Large intestine (tissue), 12 donors: ENCODE measurements around the gene CNOT9. TPM values are rescaled to one million over a fixed set of nuclear protein-coding genes. Genes with fewer than 3 reads are reported as not detected.
"Not testable (repeated sequence)": the region's sequence is repeated elsewhere in the genome, so short reads cannot be mapped to it uniquely, and the experiment has no call there.

Experiments used
- DNase-seq, 2 donors: peaks; one replicate each; pipeline versions ENCODE4 v3.0.0 to v3.0.0-alpha.2; 2013
- H3K27ac ChIP-seq: one replicate; pipeline ENCODE4 v1.5.1; 2013; ENCODE audit warnings: low read length
- H3K27me3 ChIP-seq: 2 replicates; pipeline ENCODE4 v1.6.1; 2013; ENCODE audit warnings: low read length; ENCODE audit not compliant: control insufficient read depth, insufficient read depth
- H3K36me3 ChIP-seq: 2 replicates; pipeline ENCODE4 v1.6.1; 2013; ENCODE audit warnings: low read length; ENCODE audit not compliant: control insufficient read depth, insufficient read depth
- H3K4me1 ChIP-seq: one replicate; pipeline ENCODE4 v1.6.1; 2013; ENCODE audit warnings: low read length; ENCODE audit not compliant: control insufficient read depth, insufficient read depth
- H3K4me3 ChIP-seq: one replicate; pipeline ENCODE4 v1.5.1; 2013; ENCODE audit warnings: low read length
- H3K9me3 ChIP-seq: one replicate; pipeline ENCODE4 v1.6.1; 2013; ENCODE audit warnings: mild to moderate bottlenecking, low read depth, low read length, moderate library complexity; ENCODE audit not compliant: control insufficient read depth
- WGBS: methylation state at CpG from one replicate; pipeline ENCODE4 v1.1.5; 2013; ENCODE audit warnings: low lambda C conversion rate; ENCODE audit not compliant: insufficient coverage; 5-methylcytosine and 5-hydroxymethylcytosine counted together
- long read RNA-seq, 11 donors: transcript quantifications; one replicate each; lab custom pipeline, GENCODE V29; 2026
- polyA plus RNA-seq: library from polyadenylated mRNA; unstranded; fragments of 120-200 nt; gene quantifications from one replicate; pipeline ENCODE4 v1.2.1, GENCODE V29; 2013

CNOT9 gene, protein sequence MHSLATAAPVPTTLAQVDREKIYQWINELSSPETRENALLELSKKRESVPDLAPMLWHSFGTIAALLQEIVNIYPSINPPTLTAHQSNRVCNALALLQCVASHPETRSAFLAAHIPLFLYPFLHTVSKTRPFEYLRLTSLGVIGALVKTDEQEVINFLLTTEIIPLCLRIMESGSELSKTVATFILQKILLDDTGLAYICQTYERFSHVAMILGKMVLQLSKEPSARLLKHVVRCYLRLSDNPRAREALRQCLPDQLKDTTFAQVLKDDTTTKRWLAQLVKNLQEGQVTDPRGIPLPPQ
- polyA plus RNA-seq: 37.8 TPM
- long read RNA-seq, donor 1, full-length matches to known transcripts: 4 of 4 reads
- long read RNA-seq, donor 1, partial matches to known transcripts: 0 of 4 reads
- long read RNA-seq, donor 1, other reads (novel, unspliced or antisense): 0 of 4 reads
- long read RNA-seq, donor 2, full-length matches to known transcripts: 5 of 17 reads
- long read RNA-seq, donor 2, partial matches to known transcripts: 12 of 17 reads
- long read RNA-seq, donor 2, other reads (novel, unspliced or antisense): 0 of 17 reads
- long read RNA-seq, donor 3: 0 reads
- long read RNA-seq, donor 4: 0 reads
- long read RNA-seq, donor 5, full-length matches to known transcripts: 3 of 3 reads
- long read RNA-seq, donor 5, partial matches to known transcripts: 0 of 3 reads
- long read RNA-seq, donor 5, other reads (novel, unspliced or antisense): 0 of 3 reads
- long read RNA-seq, donor 6, full-length matches to known transcripts: 13 of 13 reads
- long read RNA-seq, donor 6, partial matches to known transcripts: 0 of 13 reads
- long read RNA-seq, donor 6, other reads (novel, unspliced or antisense): 0 of 13 reads
- long read RNA-seq, donor 7, full-length matches to known transcripts: 2 of 10 reads
- long read RNA-seq, donor 7, partial matches to known transcripts: 8 of 10 reads
- long read RNA-seq, donor 7, other reads (novel, unspliced or antisense): 0 of 10 reads
- long read RNA-seq, donor 8, full-length matches to known transcripts: 3 of 20 reads
- long read RNA-seq, donor 8, partial matches to known transcripts: 17 of 20 reads
- long read RNA-seq, donor 8, other reads (novel, unspliced or antisense): 0 of 20 reads
- long read RNA-seq, donor 9, full-length matches to known transcripts: 8 of 16 reads
- long read RNA-seq, donor 9, partial matches to known transcripts: 8 of 16 reads
- long read RNA-seq, donor 9, other reads (novel, unspliced or antisense): 0 of 16 reads
- long read RNA-seq, donor 10, full-length matches to known transcripts: 3 of 15 reads
- long read RNA-seq, donor 10, partial matches to known transcripts: 12 of 15 reads
- long read RNA-seq, donor 10, other reads (novel, unspliced or antisense): 0 of 15 reads
- long read RNA-seq, donor 11, full-length matches to known transcripts: 5 of 10 reads
- long read RNA-seq, donor 11, partial matches to known transcripts: 5 of 10 reads
- long read RNA-seq, donor 11, other reads (novel, unspliced or antisense): 0 of 10 reads

DNA sequence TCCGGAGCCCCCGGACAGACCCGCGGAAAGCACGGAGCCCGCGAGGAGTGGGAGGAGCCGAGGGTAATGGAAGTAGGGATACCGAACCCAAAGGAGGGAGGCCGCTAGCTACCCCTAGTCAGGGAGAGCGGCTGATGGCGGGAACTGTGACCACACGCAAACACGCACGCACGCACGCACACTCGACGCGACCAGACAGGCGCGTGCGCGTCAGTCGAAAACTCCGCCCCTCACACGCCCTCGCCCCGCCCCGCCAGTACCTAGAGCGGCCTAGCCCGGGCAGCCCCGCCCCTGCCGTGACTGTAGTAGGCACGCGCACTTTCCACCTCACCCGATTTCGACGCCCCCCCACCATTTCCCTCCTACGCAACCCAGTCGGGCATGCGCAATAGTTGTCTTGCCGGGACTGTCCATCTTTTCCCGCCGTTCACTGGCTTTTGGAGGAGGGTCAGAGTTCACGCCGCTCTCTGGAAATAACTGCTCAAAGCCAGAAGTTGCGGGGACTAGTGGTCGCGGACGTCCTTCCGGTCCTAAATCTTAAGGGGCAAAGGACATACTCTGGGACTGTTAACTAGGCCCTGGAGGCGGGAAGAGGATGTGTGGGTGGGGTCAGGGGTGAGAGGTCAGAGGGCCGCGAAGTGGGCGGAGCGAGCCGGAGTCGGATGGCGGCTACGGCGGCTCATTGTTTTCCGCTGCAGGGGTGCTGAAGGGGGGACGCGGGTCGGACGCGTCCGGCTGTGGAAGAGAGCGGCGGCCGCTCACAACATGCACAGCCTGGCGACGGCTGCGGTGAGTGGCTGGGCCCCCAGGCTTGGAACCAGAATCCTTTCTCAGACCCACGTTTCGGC lies at the start of gene CNOT9, which contains the start of gene USP37:
Gene CNOT9 (plus strand): TSS at position 650 of the 848 bp plus-strand sequence. CDS start 116 bp downstream, at position 766.
Gene USP37 (minus strand): TSS at position 162 of the 848 bp plus-strand sequence. CDS start 9,698 bp downstream, outside the sequence.
- Histone ChIP-seq H3K9me3 (no peaks in the 10 kb centered on the region), H3K27me3 (no peaks in the 10 kb centered on the region), H3K36me3 (peaks cover 14% of the 10 kb centered on the region), H3K4me3 (peak within 1 kb of the TSS; percentile 81), H3K27ac (peak within 1 kb of the TSS; percentile 91), H3K4me1 (peaks cover 14% of the 10 kb centered on the region)
- DNase-seq: peak; percentile 98 to 99
- WGBS: no CpG with 5 or more reads among the region's 77 CpGs

DNA sequence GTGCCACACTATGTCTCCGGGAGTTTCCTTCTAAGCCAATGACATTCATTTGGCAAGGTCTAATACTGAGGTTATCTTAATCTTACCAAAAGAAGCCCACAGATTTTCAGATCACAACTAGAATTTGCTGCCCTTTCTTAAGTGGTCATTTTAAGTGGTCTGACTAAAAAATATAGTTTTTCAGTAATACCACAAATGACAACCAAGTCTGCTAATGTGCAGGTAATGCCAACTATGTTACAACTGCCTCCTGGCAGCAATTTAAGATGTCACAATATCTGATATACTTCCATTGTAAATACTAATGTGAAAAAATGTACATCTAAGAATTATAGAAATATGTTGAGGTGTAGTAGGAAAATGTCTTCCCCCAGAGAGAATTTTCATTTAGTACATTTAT lies 49.8 kb upstream of the CNOT9 start:
- H3K36me3 ChIP-seq: peaks cover 13% of the 10 kb centered on the region
- DNase-seq: no peak
- H3K9me3 ChIP-seq: peaks cover 3% of the 10 kb centered on the region
- H3K27me3 ChIP-seq: no peaks in the 10 kb centered on the region
- 100% methylated on average over 1 of the region's 1 CpG for WGBS
- no peak overlapping the region for H3K27ac ChIP-seq
- no peaks in the 10 kb centered on the region for H3K4me1 ChIP-seq
- H3K4me3 ChIP-seq: no peak overlapping the region

DNA sequence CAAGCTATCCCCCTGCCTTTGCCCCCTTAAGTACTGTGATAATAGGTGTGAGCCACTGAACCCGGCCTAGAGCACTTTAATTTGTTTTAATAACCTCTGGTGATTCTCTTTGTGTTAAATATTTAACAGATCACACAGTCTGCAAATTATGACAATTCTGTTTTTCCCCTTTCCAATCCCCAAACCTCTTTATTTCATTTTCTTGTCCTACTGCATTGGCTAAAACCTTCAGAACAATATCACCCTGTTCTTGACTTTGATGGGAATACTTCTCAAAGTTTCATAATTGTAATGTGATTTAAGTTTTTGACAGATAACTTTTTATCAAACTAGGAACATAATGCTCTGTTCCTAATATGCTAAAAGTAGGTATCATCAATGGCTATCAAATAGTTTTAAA lies 45.0 kb upstream of the CNOT9 start:
- no peak overlapping the region for H3K27ac ChIP-seq
- peaks cover 30% of the 10 kb centered on the region for H3K36me3 ChIP-seq
- H3K4me3 ChIP-seq: no peak overlapping the region
- WGBS: no CpG with 5 or more reads among the region's 1 CpG
- H3K9me3 ChIP-seq: peaks cover 3% of the 10 kb centered on the region
- no peaks in the 10 kb centered on the region for H3K4me1 ChIP-seq
- H3K27me3 ChIP-seq: no peaks in the 10 kb centered on the region
- no peak for DNase-seq

DNA sequence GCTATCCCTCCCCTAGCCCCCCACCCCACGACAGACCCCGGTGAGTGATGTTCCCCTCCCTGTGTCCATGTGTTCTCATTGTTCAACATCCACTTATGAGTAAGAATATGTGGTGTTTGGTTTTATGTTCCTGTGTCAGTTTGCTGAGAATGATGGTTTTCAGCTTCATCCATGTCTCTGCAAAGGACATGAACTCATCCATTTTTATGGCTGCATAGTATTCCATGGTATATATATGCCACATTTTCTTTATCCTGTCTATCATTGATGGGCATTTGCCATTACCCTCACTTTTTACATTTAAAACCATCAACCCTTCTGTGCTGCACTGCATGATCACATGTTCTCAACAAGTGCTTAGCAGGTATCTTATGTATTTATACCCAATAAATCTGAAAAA lies 40.2 kb upstream of the CNOT9 start:
- DNase-seq, H3K4me1 ChIP-seq, H3K9me3 ChIP-seq, H3K27me3 ChIP-seq, H3K4me3 ChIP-seq, H3K27ac ChIP-seq: not testable (repeated sequence)
- WGBS: no CpG with 5 or more reads among the region's 2 CpGs
- H3K36me3 ChIP-seq: peaks cover 40% of the 10 kb centered on the region

DNA sequence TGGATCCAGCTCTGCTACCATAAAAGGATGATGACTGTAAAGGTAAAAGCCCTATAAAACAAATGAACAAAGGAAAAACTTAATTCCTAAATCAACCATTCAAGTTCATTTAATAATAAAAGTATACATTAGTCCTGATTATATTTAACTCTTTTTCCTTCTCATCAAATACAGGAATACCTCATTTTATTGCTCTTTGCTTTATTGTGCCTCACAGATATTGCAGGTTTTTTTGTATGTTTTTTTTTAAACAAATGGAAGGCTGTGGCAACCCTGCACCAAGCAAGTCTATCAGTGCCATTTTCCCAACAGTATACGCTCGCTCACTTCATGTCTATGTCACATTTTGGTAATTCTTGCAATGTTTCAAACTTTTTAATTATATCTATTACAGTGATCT lies 38.6 kb upstream of the CNOT9 start:
- Histone ChIP-seq H3K4me1 (no peaks in the 10 kb centered on the region), H3K9me3 (no peaks in the 10 kb centered on the region), H3K36me3 (peaks cover 37% of the 10 kb centered on the region), H3K27ac (no peak overlapping the region), H3K4me3 (no peak overlapping the region), H3K27me3 (no peaks in the 10 kb centered on the region)
- 100% methylated on average over 2 of the region's 2 CpGs for WGBS
- no peak for DNase-seq

DNA sequence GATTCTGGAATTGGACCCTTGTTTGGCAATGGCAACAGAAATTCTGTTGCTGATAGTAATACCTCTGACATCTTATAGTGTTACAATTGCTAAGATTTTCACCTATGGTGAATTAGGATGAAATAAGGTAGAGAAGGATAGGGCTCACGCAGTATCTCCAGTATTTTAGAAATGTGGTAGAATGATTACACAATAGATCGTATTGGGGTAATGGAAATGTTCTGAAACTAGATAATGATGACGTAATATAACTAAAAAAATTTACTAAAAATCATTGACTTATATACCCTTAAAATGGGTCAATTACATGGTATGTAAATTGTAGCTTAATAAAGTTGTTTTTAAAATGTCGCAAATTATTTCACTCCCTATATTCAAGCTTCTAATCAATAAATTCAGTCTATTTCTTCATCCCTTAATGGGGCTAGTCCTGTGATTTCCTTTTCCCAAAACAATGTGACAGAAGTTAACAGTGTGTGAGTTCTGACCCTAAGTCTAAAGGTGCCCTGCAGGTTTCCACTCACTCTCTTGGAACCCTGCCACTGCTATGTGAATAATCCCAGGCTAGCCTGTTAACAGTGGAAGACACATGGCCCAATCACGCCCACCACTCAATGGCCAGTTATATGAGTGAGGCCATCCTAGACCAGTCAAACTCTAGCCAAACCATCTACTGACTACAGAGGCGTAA lies 31.7 kb upstream of the CNOT9 start:
- Histone ChIP-seq H3K9me3 (no peaks in the 10 kb centered on the region), H3K4me3 (no peak overlapping the region), H3K27me3 (no peaks in the 10 kb centered on the region), H3K36me3 (peaks cover 51% of the 10 kb centered on the region), H3K4me1 (no peaks in the 10 kb centered on the region), H3K27ac (no peak overlapping the region)
- WGBS: 91% methylated on average over 3 of the region's 6 CpGs
- DNase-seq: peak in 1 of 2 donors; percentile 11

DNA sequence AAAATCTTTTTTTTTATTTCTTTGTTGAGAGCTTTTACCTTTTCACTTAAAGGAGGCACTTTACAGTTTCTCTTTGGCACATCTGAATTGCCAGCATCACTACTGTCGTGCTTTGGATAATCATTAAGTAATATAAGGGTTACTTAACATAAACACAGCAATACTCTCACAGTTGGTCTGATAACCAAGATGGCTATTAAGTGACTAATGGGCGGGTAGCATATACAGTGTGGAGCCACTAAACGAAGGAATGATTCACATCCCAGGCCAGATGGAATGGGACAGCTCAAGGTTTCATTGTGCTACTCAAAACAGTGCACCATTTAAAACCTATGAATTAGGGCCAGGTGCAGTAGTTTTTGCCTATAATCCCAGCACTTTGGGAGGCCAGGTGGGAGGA lies 28.6 kb upstream of the CNOT9 start:
- H3K4me1 ChIP-seq: no peaks in the 10 kb centered on the region
- 60% methylated on average over 1 of the region's 3 CpGs for WGBS
- H3K36me3 ChIP-seq: peaks cover 69% of the 10 kb centered on the region
- H3K27me3 ChIP-seq: no peaks in the 10 kb centered on the region
- no peak overlapping the region for H3K27ac ChIP-seq
- H3K4me3 ChIP-seq: no peak overlapping the region
- no peaks in the 10 kb centered on the region for H3K9me3 ChIP-seq
- peak in 1 of 2 donors; percentile 22 for DNase-seq

DNA sequence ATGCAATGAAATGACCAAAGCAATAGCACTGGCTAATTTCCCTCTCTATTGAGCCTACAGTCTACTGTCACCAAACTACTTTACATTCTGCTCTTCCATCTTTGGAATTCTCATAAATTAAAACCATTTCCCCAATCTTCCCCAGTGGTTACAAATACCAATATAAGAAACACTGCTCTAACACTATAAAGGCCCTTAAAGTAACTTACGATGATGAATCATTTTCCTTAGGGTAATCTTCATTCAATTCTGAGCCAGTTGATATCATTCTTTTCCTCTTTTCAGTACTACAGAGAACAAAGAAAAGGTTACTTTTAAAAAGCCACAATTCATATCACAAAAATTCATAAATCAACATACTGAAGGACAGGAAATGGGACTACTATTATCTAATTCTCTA lies 22.6 kb upstream of the CNOT9 start:
- Histone ChIP-seq H3K4me3 (no peak overlapping the region), H3K36me3 (peaks cover 58% of the 10 kb centered on the region), H3K27me3 (no peaks in the 10 kb centered on the region), H3K27ac (no peak overlapping the region), H3K9me3 (no peaks in the 10 kb centered on the region), H3K4me1 (no peaks in the 10 kb centered on the region)
- WGBS: 100% methylated on average over 1 of the region's 1 CpG
- DNase-seq: no peak

DNA sequence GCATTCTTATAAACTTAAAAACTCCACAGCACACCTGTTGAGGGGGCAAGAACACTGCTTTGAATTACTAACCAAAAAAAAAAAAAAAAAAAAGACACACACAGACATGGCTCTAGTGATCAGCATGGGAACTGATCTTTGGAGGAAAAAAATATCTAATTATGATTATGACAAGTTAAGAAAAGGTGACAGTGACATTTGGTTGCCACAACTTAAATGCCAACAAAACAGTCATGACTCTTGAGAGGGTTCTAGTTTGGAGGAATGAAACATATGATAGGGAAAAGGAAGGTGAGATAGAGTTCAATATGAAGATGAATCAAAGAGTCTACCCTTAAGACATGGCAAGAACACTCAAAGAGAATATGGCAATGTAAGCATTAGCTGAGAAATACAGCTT lies 21.1 kb upstream of the CNOT9 start:
- no peaks in the 10 kb centered on the region for H3K4me1 ChIP-seq
- no peak for DNase-seq
- no peak overlapping the region for H3K4me3 ChIP-seq
- no peaks in the 10 kb centered on the region for H3K9me3 ChIP-seq
- no peaks in the 10 kb centered on the region for H3K27me3 ChIP-seq
- peaks cover 49% of the 10 kb centered on the region for H3K36me3 ChIP-seq
- no peak overlapping the region for H3K27ac ChIP-seq
